Fibroblast of skin of right quadriceps (primary cell): ENCODE measurements around the gene B3GNT7.
"Not testable (repeated sequence)": the region's sequence is repeated elsewhere in the genome, so short reads cannot be mapped to it uniquely, and the experiment has no call there.

Source experiments
- DNase-seq: peaks from one replicate; pipeline ENCODE4 v3.0.0-alpha.2; 2013

B3GNT7 gene

GRCh38 chr2:231386446-231386845 lies 9.1 kb upstream of the B3GNT7 start:
- peak; percentile 64 for DNase-seq

- peak; percentile 24 for DNase-seq
Observed at GRCh38 chr2:231387904-231388724, 7.4 kb upstream of the B3GNT7 start.

GRCh38 chr2:231388725-231389346 lies 6.7 kb upstream of the B3GNT7 start:
- DNase-seq = no peak

- no peak for DNase-seq
Observed at GRCh38 chr2:231390667-231391066, 4.8 kb upstream of the B3GNT7 start.

GRCh38 chr2:231391981-231392380 lies 3.5 kb upstream of the B3GNT7 start:
- no peak for DNase-seq

- DNase-seq = no peak
Observed at GRCh38 chr2:231392431-231393148, 2.9 kb upstream of the B3GNT7 start.

GRCh38 chr2:231393149-231394131 lies 2.1 kb upstream of the B3GNT7 start:
- no peak for DNase-seq

- no peak for DNase-seq
Observed at GRCh38 chr2:231394211-231395141, 1.0 kb upstream of the B3GNT7 start.

GRCh38 chr2:231396058-231396821 lies 730 bp downstream of the B3GNT7 start:
- no peak for DNase-seq

- no peak for DNase-seq
Observed at GRCh38 chr2:231397011-231397927, 1.8 kb downstream of the B3GNT7 start.

GRCh38 chr2:231397928-231398294 lies 2.4 kb downstream of the B3GNT7 start:
- DNase-seq = no peak

- no peak for DNase-seq
Observed at GRCh38 chr2:231398585-231398984, 3.1 kb downstream of the B3GNT7 start.

GRCh38 chr2:231399046-231399852 lies 3.7 kb downstream of the B3GNT7 start:
- DNase-seq = no peak

- DNase-seq = no peak
Observed at GRCh38 chr2:231399853-231400680, 4.6 kb downstream of the B3GNT7 start.

GRCh38 chr2:231400681-231401080 lies 5.2 kb downstream of the B3GNT7 start:
- not testable (repeated sequence) for DNase-seq

GRCh38 chr2:231401101-231401500 lies 5.6 kb downstream of the B3GNT7 start:
- DNase-seq = not testable (repeated sequence)

GRCh38 chr2:231403421-231404182 lies 8.1 kb downstream of the B3GNT7 start:
- DNase-seq = not testable (repeated sequence)
